ENCODE measurements around the gene NIF3L1. TPM values are rescaled to one million over a fixed set of nuclear protein-coding genes. Genes with fewer than 3 reads are reported as not detected.

NIF3L1 gene, protein sequence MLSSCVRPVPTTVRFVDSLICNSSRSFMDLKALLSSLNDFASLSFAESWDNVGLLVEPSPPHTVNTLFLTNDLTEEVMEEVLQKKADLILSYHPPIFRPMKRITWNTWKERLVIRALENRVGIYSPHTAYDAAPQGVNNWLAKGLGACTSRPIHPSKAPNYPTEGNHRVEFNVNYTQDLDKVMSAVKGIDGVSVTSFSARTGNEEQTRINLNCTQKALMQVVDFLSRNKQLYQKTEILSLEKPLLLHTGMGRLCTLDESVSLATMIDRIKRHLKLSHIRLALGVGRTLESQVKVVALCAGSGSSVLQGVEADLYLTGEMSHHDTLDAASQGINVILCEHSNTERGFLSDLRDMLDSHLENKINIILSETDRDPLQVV
- 10 to 100 TPM; 18.4 to 26.2 TPM for total RNA-seq
- 10 to 100 TPM; 29.8 to 37.1 (median 33.2) TPM for polyA plus RNA-seq (ENCODE audit: insufficient read length in 6 of 6)
- long read RNA-seq, donor 1, partial matches to known transcripts, result 23 of 24 reads
- long read RNA-seq, donor 1, other reads (novel, unspliced or antisense), result 0 of 24 reads
- long read RNA-seq, donor 2, partial matches to known transcripts, result 9 of 12 reads
- long read RNA-seq, donor 2, other reads (novel, unspliced or antisense), result 0 of 12 reads
- long read RNA-seq, donor 3, partial matches to known transcripts, result 13 of 17 reads
- long read RNA-seq, donor 3, other reads (novel, unspliced or antisense), result 0 of 17 reads
- long read RNA-seq, donor 4, partial matches to known transcripts, result 4 of 15 reads
- long read RNA-seq, donor 4, other reads (novel, unspliced or antisense), result 9 of 15 reads
- long read RNA-seq, donor 5, partial matches to known transcripts, result 15 of 16 reads
- long read RNA-seq, donor 5, other reads (novel, unspliced or antisense), result 0 of 16 reads
- long read RNA-seq, donor 6, partial matches to known transcripts, result 16 of 16 reads
- long read RNA-seq, donor 6, other reads (novel, unspliced or antisense), result 0 of 16 reads
- long read RNA-seq, donor 7, partial matches to known transcripts, result 0 of 1 reads
- long read RNA-seq, donor 7, other reads (novel, unspliced or antisense), result 0 of 1 reads
- long read RNA-seq, donor 8, partial matches to known transcripts, result 0 of 2 reads
- long read RNA-seq, donor 8, other reads (novel, unspliced or antisense), result 0 of 2 reads
- long read RNA-seq, donor 9, result 0 reads
- long read RNA-seq, donor 10, partial matches to known transcripts, result 2 of 20 reads
- long read RNA-seq, donor 10, other reads (novel, unspliced or antisense), result 16 of 20 reads
- long read RNA-seq, donor 11, partial matches to known transcripts, result 11 of 12 reads
- long read RNA-seq, donor 11, other reads (novel, unspliced or antisense), result 0 of 12 reads
- long read RNA-seq, donor 12, partial matches to known transcripts, result 7 of 11 reads
- long read RNA-seq, donor 12, other reads (novel, unspliced or antisense), result 0 of 11 reads

DNA sequence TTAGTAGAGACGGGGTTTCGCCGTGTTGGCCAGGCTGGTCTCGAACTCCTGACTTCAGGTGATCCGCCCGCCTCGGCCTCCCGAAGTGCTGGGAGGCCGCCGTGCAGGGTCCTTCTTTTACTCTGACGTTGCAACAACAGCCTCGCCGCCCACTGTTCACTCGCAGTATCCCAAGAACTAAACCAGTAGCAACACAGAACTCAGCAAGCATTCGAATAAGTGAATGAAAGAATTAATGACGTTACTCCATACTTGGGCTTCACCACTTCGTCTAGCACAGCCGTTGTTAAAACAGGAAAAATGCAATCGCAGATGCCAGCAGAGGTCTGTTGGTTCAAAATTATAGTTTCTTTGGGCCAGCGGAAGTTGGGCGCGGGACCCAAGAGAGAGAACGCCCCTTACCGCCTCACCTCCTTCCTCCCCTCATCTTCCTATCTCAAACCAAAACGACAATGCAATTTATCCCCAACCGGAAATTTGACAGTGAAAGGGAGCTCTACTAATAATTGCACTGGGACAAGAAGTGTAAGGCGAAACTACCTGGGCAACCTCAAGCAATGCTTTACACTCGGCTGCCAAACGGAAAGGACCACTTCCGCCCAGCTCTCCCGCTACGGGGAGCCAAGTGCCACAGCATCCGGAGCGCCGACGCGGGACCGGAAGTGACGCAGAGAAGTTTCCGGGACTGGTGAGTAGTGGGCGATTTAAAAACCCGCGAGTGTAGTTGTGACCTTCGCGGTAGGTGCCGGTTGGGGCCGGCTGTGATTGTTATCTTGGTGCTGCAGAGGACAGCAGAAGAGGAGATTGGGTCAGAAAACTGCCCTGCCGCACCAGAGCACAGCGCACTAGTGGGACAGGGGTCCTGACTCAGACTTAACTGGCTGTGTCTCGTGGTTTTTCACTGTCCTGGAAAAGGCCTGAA is at the start of gene NIF3L1, which contains the start of gene PPIL3:
TSS of gene NIF3L1 (plus strand) at position 668 of the 922 bp plus-strand sequence. CDS start 2,573 bp downstream, outside the sequence.
TSS of gene PPIL3 (minus strand) at position 374 of the 922 bp plus-strand sequence. CDS start 1,462 bp downstream, outside the sequence.
- H3K9me3 ChIP-seq, result no peaks in the 10 kb centered on the region
- H3K4me3 ChIP-seq, result peak within 1 kb of the TSS; percentile 62 to 67
- peak; percentile 97 to 98 (median 97) for DNase-seq
- peaks cover 8 to 30% of the 10 kb centered on the region in 2 donors for H3K4me1 ChIP-seq
- peaks cover 0 to 17% of the 10 kb centered on the region in 2 donors for H3K36me3 ChIP-seq
- H3K27me3 ChIP-seq, result no peaks in the 10 kb centered on the region
- H3K27ac ChIP-seq, result peak within 1 kb of the TSS; percentile 95 to 96
- TF ChIP-seq, protein P1, sequence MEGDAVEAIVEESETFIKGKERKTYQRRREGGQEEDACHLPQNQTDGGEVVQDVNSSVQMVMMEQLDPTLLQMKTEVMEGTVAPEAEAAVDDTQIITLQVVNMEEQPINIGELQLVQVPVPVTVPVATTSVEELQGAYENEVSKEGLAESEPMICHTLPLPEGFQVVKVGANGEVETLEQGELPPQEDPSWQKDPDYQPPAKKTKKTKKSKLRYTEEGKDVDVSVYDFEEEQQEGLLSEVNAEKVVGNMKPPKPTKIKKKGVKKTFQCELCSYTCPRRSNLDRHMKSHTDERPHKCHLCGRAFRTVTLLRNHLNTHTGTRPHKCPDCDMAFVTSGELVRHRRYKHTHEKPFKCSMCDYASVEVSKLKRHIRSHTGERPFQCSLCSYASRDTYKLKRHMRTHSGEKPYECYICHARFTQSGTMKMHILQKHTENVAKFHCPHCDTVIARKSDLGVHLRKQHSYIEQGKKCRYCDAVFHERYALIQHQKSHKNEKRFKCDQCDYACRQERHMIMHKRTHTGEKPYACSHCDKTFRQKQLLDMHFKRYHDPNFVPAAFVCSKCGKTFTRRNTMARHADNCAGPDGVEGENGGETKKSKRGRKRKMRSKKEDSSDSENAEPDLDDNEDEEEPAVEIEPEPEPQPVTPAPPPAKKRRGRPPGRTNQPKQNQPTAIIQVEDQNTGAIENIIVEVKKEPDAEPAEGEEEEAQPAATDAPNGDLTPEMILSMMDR (IDR thresholded peaks at IDR 0.05), result no peak
- peak; percentile 93 for ATAC-seq
- intact Hi-C loops (cut with DNase I), result no loop called here

DNA sequence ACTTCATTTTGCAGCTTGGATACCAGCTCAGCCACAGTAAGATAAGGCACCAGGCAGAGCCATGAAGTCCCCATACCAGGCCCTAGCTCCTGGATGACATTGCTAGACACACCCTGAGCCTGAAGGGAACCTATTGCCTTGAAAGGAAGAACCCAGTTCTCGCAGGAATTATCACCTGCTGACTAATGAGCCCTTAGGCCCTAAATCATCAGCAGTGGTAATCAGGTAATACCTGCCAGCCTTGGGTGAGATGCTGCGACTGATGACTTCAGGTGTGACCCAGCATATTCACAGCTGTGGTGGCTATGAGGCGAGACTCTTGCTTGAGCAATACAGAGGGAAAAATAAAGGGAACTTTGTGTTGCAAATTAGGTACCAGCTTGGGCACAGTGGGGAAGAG is 49.7 kb upstream of the NIF3L1 start:
- TF ChIP-seq, protein P1 (IDR thresholded peaks at IDR 0.05), result no peak
- ATAC-seq (no peak), DNase-seq (no peak)
- Histone ChIP-seq H3K36me3 (no peaks in the 10 kb centered on the region), H3K4me3 (no peak overlapping the region), H3K9me3 (peaks cover 0 to 18% of the 10 kb centered on the region in 2 donors), H3K27ac (no peak overlapping the region), H3K27me3 (no peaks in the 10 kb centered on the region), H3K4me1 (no peaks in the 10 kb centered on the region)
- intact Hi-C loops (cut with DNase I), result no loop called here

DNA sequence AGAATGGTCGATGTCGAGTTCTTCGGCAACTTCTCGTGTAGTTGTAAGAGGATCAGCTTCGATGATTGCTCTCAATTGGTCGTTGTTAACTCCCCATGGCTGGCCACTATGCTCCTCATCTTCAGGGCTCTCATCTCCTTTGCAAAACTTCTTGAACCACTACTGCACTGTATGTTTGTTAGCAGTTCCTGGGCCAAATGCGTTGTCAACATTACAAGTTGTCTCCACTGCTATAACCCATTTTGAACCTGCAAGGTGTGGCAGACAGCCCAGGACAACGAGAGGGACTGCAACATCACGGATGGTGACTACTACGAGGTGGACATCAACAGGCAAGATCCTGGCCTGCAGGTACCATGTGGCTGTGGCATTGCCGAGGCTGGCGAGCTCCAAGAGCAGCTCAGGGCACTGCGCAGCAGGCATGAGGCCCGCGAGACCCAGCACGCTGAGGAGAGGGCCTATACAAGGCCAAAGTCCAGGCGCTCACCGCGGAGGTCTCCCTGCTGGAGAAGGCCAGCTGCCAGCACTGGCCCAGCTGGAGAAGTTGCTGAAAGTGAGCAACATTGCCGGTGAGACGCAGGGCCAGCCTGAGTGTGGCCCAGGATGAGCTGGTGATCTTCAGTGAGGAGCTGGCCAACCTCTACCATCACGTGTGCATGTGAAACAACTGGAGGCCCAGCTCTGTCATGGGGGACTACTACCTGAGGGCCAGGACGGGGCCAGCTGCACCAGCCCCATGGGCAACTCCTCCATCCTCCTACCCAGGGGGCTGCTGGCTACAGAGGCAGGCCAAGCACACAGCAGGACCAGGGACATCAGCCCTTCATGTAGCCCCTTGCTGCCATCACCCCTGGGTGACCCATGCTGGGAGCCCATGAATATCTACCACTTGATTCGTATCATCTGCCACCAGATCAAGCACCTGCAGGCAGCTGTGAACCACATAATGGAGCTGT is 44.9 kb upstream of the NIF3L1 start:
- ATAC-seq, result no peak
- H3K9me3 ChIP-seq, result no peaks in the 10 kb centered on the region
- no peak for DNase-seq
- no peaks in the 10 kb centered on the region for H3K27me3 ChIP-seq
- H3K4me1 ChIP-seq, result no peaks in the 10 kb centered on the region
- H3K27ac ChIP-seq, result no peak overlapping the region
- TF ChIP-seq, protein P1 (IDR thresholded peaks at IDR 0.05), result no peak
- intact Hi-C loops (cut with DNase I), result no loop called here
- H3K4me3 ChIP-seq, result no peak overlapping the region
- H3K36me3 ChIP-seq, result no peaks in the 10 kb centered on the region
